SU-DHL-6 (cell line): Measurements from ENCODE around the gene TMEM62.

Source experiments
- H2AFZ ChIP-seq: fragments of 200-600 bp; sonication (generic); 2 replicates; pipeline ENCODE4 v1.6.1; 2014; ENCODE audit warnings: low read depth, mild to moderate bottlenecking, moderate library complexity, mixed read lengths, antibody characterized with exemption, low read length; ENCODE audit not compliant: severe bottlenecking
- H3F3A ChIP-seq: fragments of 200-600 bp; shearing (Covaris generic); 2 replicates; pipeline ENCODE4 v1.6.0; 2016; ENCODE audit warnings: antibody characterized with exemption, mild to moderate bottlenecking; ENCODE audit not compliant: insufficient read depth
- H3K27ac ChIP-seq: fragments of 200-600 bp; sonication (generic); 2 replicates; pipeline ENCODE4 v1.5.1; 2016; ENCODE audit warnings: low read depth, mild to moderate bottlenecking, low read length, moderate library complexity, mixed read lengths
- H3K27me3 ChIP-seq: fragments of 200-600 bp; sonication (generic), shearing (Covaris generic); 2 replicates; pipeline ENCODE4 v1.6.0; 2014; ENCODE audit warnings: mild to moderate bottlenecking, low read length
- H3K36me3 ChIP-seq: fragments of 200-600 bp; sonication (generic); 2 replicates; pipeline ENCODE4 v1.6.1; 2014; ENCODE audit warnings: mild to moderate bottlenecking, low read length, mixed read lengths
- H3K4me2 ChIP-seq: fragments of 300-600, 200-600 bp; shearing (Covaris generic), sonication (generic); 2 replicates; pipeline ENCODE4 v1.6.0; 2014; ENCODE audit warnings: low read length, low read depth, mild to moderate bottlenecking; ENCODE audit not compliant: poor library complexity, severe bottlenecking
- H3K4me3 ChIP-seq: fragments of 200-600 bp; sonication (generic); 2 replicates; pipeline ENCODE4 v1.5.1; 2014; ENCODE audit warnings: antibody characterized with exemption, low read length, mild to moderate bottlenecking, mixed read lengths; ENCODE audit not compliant: insufficient read depth, poor library complexity, severe bottlenecking
- H3K79me2 ChIP-seq: fragments of 200-600 bp; sonication (generic); 2 replicates; pipeline ENCODE4 v1.6.1; 2014; ENCODE audit warnings: mild to moderate bottlenecking, low read length, moderate library complexity; ENCODE audit not compliant: insufficient read depth
- H3K9ac ChIP-seq: fragments of 200-600 bp; sonication (generic); 2 replicates; pipeline ENCODE4 v1.7.0; 2014; ENCODE audit warnings: mild to moderate bottlenecking, low read length
- H3K9me2 ChIP-seq: fragments of 200-600 bp; sonication (generic); replicated peaks from 2 replicates; pipeline ENCODE4 v1.6.1; 2014; ENCODE audit warnings: low read length; ENCODE audit not compliant: insufficient read depth
- H3K9me3 ChIP-seq: fragments of 200-600 bp; sonication (generic); 2 replicates; pipeline ENCODE4 v1.6.1; 2014; ENCODE audit warnings: low read length, mixed read lengths; ENCODE audit not compliant: insufficient read depth
- H4K20me1 ChIP-seq: fragments of 200-600 bp; sonication (generic); 2 replicates; pipeline ENCODE4 v1.6.1; 2014; ENCODE audit warnings: low read depth, mild to moderate bottlenecking, antibody characterized with exemption, low read length, moderate library complexity, mixed read lengths
- EZH2phosphoT487 ChIP-seq: fragments of 200-600 bp; sonication (generic), shearing (Covaris generic); conservative IDR thresholded peaks from 2 replicates; pipeline ENCODE4 v1.6.1; 2018; ENCODE audit warnings: mild to moderate bottlenecking, antibody characterized with exemption, low read length, moderate library complexity, mixed read lengths
- TF ChIP-seq, protein P1 (sequence below): fragments of 200-600 bp; sonication (generic); IDR thresholded peaks from one replicate; pipeline ENCODE4 v1.5.1; 2017; ENCODE audit warnings: antibody characterized with exemption, mild to moderate bottlenecking, low read length, moderate library complexity; ENCODE audit not compliant: insufficient read depth, poor library complexity, severe bottlenecking

Gene TMEM62

DNA sequence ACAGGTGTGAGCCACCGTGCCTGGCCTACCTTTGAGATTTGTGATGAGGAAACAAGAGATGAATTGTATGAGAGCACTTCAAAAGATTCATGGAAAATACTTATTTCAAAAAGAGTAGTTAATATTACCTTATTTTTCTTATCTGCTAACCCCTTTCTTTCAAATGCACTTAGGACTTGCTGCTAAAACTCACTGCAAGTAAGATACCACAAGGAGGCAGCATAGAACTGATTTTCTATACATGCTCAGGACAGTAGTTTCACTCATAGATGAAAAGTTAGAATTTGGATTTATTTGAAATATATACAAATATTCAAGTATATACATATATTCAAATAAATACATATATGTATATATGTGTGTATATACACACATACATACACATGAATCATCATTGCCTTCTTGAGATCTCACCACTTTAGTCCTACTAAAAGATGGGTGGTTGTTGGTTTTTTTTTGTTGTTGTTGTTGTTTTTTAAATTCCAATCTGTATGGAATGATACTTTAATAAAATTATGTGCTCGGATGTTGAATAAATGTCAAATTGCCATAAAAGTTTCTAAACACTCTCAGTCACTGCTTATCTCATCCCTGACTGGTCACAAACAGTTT is 54.3 kb downstream of the TMEM62 start:
- Histone ChIP-seq H3K9me3 (no peaks in the 10 kb centered on the region), H3K9ac (peak overlapping the region; percentile 66), H3K36me3 (peaks cover 13% of the 10 kb centered on the region; the same call in 1 of the 2 replicates), H3K4me2 (peak overlapping the region; percentile 98), H3K79me2 (peaks cover 14% of the 10 kb centered on the region), H2AFZ (no peak overlapping the region), H3K27me3 (no peaks in the 10 kb centered on the region), H3K9me2 (no peaks in the 10 kb centered on the region), H4K20me1 (no peaks in the 10 kb centered on the region), H3F3A (peaks cover 25% of the 10 kb centered on the region), H3K27ac (no peak overlapping the region), H3K4me3 (no peak overlapping the region)
- no peak for TF ChIP-seq EZH2phosphoT487
- TF ChIP-seq, protein P1, sequence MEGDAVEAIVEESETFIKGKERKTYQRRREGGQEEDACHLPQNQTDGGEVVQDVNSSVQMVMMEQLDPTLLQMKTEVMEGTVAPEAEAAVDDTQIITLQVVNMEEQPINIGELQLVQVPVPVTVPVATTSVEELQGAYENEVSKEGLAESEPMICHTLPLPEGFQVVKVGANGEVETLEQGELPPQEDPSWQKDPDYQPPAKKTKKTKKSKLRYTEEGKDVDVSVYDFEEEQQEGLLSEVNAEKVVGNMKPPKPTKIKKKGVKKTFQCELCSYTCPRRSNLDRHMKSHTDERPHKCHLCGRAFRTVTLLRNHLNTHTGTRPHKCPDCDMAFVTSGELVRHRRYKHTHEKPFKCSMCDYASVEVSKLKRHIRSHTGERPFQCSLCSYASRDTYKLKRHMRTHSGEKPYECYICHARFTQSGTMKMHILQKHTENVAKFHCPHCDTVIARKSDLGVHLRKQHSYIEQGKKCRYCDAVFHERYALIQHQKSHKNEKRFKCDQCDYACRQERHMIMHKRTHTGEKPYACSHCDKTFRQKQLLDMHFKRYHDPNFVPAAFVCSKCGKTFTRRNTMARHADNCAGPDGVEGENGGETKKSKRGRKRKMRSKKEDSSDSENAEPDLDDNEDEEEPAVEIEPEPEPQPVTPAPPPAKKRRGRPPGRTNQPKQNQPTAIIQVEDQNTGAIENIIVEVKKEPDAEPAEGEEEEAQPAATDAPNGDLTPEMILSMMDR, result peak; percentile 58

DNA sequence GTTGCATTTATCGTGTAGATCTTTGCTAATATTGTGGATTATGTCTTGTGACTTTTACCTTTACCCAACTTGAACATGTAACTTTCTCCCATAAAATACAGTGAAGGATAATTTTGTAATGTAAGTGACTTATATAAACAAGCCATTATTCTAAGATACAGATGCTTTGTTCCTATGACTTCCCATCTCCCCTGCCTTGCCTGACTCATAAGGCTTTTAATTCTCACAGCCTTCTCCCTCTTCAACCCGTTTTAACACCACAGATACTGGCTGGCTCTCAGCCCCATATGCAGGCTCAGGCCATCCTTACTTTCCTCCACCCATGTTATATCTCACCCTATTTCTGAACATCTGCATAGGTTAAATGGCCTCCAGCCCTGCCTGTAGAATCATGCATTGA is 55.9 kb downstream of the TMEM62 start:
- Histone ChIP-seq H4K20me1 (no peaks in the 10 kb centered on the region), H3K79me2 (peaks cover 14% of the 10 kb centered on the region), H3K36me3 (peaks cover 25% of the 10 kb centered on the region; the same call in 1 of the 2 replicates), H3K9ac (no peak overlapping the region), H3K9me3 (no peaks in the 10 kb centered on the region), H3K27ac (no peak overlapping the region), H3F3A (peaks cover 16% of the 10 kb centered on the region), H2AFZ (no peak overlapping the region), H3K4me2 (no peak overlapping the region), H3K9me2 (no peaks in the 10 kb centered on the region), H3K4me3 (no peak overlapping the region), H3K27me3 (no peaks in the 10 kb centered on the region)
- TF ChIP-seq, protein P1, result no peak
- no peak for TF ChIP-seq EZH2phosphoT487

DNA sequence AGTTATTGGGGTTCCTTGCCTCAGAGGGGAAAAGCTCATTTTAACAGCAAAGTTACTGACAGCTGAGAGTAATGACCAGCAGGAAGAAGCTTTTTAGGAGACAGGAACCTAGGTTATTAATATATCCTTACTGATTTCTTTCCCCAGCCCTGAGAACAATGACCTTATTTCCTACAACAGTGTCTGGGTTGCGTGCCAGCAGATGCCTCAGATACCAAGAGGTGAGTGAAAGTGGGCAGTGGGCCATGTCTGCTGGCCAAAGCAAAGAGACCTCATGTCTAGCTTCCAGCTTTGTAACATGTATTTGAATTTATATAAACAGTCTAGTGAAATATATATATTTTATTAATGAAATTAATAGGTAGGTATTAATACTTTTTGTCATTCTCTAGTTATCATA is 56.8 kb downstream of the TMEM62 start:
- 0 out of 2 replicates have a peak, but pooled peaks cover 9% of the 10 kb centered on the region for H3F3A ChIP-seq
- H3K36me3 ChIP-seq, result peaks cover 28% of the 10 kb centered on the region; the same call in 1 of the 2 replicates
- H3K79me2 ChIP-seq, result peaks cover 14% of the 10 kb centered on the region
- H3K9me2 ChIP-seq, result no peaks in the 10 kb centered on the region
- H3K27me3 ChIP-seq, result no peaks in the 10 kb centered on the region
- no peak overlapping the region for H3K27ac ChIP-seq
- H3K4me3 ChIP-seq, result no peak overlapping the region
- TF ChIP-seq, protein P1, result no peak
- no peak for TF ChIP-seq EZH2phosphoT487
- H3K9ac ChIP-seq, result no peak overlapping the region
- H3K4me2 ChIP-seq, result no peak overlapping the region
- no peak overlapping the region for H2AFZ ChIP-seq
- H4K20me1 ChIP-seq, result no peaks in the 10 kb centered on the region
- no peaks in the 10 kb centered on the region for H3K9me3 ChIP-seq
